Measurements from ENCODE around the gene XRCC5. TPM values are rescaled to one million over a fixed set of nuclear protein-coding genes. Genes with fewer than 3 reads are reported as not detected.

XRCC5 gene
- total and polyA plus RNA-seq, 7 experiments from 2014 or later = 168 to 347 (median 231) TPM

DNA sequence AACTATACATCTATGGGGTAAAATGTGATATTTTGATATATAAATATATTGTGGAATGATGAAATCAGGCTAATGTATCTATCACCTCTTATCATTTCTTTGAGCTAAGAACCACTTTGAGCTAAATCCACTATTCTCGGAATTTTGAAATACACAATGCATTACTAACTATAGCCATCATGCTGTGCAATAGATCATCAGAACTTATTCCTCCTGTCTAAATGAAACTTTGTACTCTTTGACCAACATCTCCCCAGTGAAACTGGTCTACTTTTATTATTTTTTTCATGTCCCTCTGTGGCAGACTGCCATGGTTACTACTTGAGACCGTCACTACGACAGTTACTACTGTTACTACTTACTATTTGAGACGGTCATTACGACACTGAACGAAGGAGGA, 39.0 kb upstream of the XRCC5 start:
- H3K27me3 ChIP-seq (ENCODE audit: control insufficient read depth in 2 of 2, insufficient read depth in 2 of 2, low read length in 2 of 2) = no peaks in the 10 kb centered on the region
- Mint-ChIP-seq H3K27ac (no peak overlapping the region), H3K36me3 (peaks cover 0 to 39% (median 11%) of the 10 kb centered on the region in 5 donors), H3K4me1 (peaks cover 18 to 56% (median 47%) of the 10 kb centered on the region in 7 donors), H3K9me3 (no peaks in the 10 kb centered on the region), H3K27me3 (no peaks in the 10 kb centered on the region), H3K4me3 (no peak overlapping the region)
- H3K27ac ChIP-seq (ENCODE audit: low read depth, low read length) = no peak overlapping the region
- DNase-seq (no peak), ATAC-seq (no peak)
- no peaks in the 10 kb centered on the region for H3K9me3 ChIP-seq (ENCODE audit: control insufficient read depth in 2 of 3, low read length in 3 of 3)
- H3K4me3 ChIP-seq (ENCODE audit: low read length) = no peak overlapping the region
- intact Hi-C loops (cut with micrococcal nuclease) = no loop called here
- peaks cover 0 to 20% (median 5%) of the 10 kb centered on the region in 3 experiments for H3K36me3 ChIP-seq (ENCODE audit: control insufficient read depth in 2 of 3, insufficient read depth in 3 of 3, low read length in 3 of 3)
- CTCF ChIA-PET = interaction anchor here (0.7 to 0.9 kb wide), 2 partner anchors 26 to 37 kb away, joined by 3 read pairs; no protein-coding TSS in a partner anchor
- H3K4me1 ChIP-seq (ENCODE audit: control insufficient read depth in 2 of 2, insufficient read depth in 2 of 2, low read length in 2 of 2) = peaks cover 4 to 16% of the 10 kb centered on the region in 2 donors
- POLR2A ChIA-PET = interaction anchor here (1.0 to 1.3 kb wide), 2 partner anchors 11 to 12 kb away, joined by 3 to 4 read pairs; partner anchors contain the start of gene TMEM169

DNA sequence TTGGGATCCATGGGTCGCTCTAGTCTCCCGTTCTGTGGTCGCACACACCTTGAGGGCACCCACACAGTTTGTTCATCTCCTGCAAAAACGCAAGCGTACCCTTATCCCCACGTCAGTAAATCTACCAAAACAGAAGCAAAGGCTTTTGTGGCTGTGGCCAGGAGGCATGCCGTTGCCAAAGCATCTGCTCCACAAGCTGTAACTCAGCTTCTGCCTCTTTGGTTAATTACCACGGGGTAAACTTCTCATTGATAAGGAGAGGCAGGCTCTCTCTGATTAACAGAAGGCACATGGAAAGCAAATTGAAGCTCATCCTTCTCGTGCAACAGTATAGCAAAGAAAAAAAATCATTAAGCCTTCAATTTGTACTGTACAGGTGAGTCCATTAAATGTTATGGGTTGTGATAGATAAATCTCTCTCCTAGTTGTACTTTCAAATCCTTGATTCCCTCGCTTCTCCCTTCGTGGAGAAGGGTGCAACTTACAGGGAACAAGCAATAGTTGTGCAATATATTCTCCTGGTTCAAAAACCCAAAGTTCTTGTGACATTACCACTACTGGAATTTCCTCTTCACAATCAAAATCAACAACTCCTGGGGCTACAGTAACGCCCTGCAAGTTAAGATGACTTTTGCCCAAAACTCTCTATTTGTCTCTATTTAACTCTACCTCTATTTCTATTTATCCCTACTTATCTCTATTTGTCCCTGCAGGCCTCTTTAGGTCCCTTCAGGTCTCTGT, 37.9 kb upstream of the XRCC5 start:
- DNase-seq (no peak), ATAC-seq (no peak)
- no peaks in the 10 kb centered on the region for H3K9me3 ChIP-seq (ENCODE audit: control insufficient read depth in 2 of 3, low read length in 3 of 3)
- Mint-ChIP-seq H3K9me3 (no peaks in the 10 kb centered on the region), H3K4me3 (no peak overlapping the region), H3K36me3 (peaks cover 0 to 37% (median 6%) of the 10 kb centered on the region in 5 donors), H3K4me1 (peaks cover 22 to 67% (median 58%) of the 10 kb centered on the region in 7 donors), H3K27me3 (no peaks in the 10 kb centered on the region), H3K27ac (peak overlapping the region in 4 of 9 donors; percentile 29 to 82 (median 40))
- H3K4me1 ChIP-seq (ENCODE audit: control insufficient read depth in 2 of 2, insufficient read depth in 2 of 2, low read length in 2 of 2) = peaks cover 4 to 22% of the 10 kb centered on the region in 2 donors
- H3K27me3 ChIP-seq (ENCODE audit: control insufficient read depth in 2 of 2, insufficient read depth in 2 of 2, low read length in 2 of 2) = no peaks in the 10 kb centered on the region
- H3K36me3 ChIP-seq (ENCODE audit: control insufficient read depth in 2 of 3, insufficient read depth in 3 of 3, low read length in 3 of 3) = peaks cover 0 to 9% (median 5%) of the 10 kb centered on the region in 3 experiments
- H3K27ac ChIP-seq (ENCODE audit: low read depth, low read length) = no peak overlapping the region
- POLR2A ChIA-PET = interaction anchor here (2.3 kb wide), 1 partner anchor 10 kb away, joined by 6 read pairs; the partner anchor contains the start of genes PECR and TMEM169
- intact Hi-C loops (cut with micrococcal nuclease) = no loop called here
- CTCF ChIA-PET = no interaction called here
- no peak overlapping the region for H3K4me3 ChIP-seq (ENCODE audit: low read length)

DNA sequence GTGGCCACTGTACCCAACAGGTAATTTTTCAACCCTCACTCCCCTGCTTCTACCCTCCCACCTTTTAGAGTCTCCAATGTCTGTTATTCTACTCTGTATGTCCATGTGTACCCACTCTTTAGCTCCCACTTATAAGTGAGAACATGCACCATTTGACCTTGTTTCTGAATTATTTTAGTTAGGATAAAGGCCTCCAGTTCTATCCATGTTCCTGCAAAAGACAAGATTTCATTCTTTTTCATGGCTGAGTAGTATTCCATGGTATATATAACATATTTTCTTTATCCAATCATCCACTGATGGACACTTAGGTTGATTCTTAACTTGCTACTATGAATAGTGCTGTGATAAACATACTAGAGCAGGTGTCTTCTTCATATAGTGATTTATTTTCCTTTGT, 36.7 kb upstream of the XRCC5 start:
- POLR2A ChIA-PET = interaction anchor here (0.6 to 2.3 kb wide), 2 partner anchors 9 to 12 kb away, joined by 3 to 6 read pairs; partner anchors contain the start of genes PECR and TMEM169
- H3K4me3 ChIP-seq (ENCODE audit: low read length) = no peak overlapping the region
- H3K27me3 ChIP-seq (ENCODE audit: control insufficient read depth in 2 of 2, insufficient read depth in 2 of 2, low read length in 2 of 2) = no peaks in the 10 kb centered on the region
- Mint-ChIP-seq H3K4me1 (peaks cover 22 to 62% (median 53%) of the 10 kb centered on the region in 7 donors), H3K27me3 (no peaks in the 10 kb centered on the region), H3K27ac (no peak overlapping the region), H3K36me3 (peaks cover 0 to 36% (median 6%) of the 10 kb centered on the region in 5 donors), H3K9me3 (no peaks in the 10 kb centered on the region), H3K4me3 (no peak overlapping the region)
- peaks cover 0 to 8% (median 5%) of the 10 kb centered on the region in 3 experiments for H3K36me3 ChIP-seq (ENCODE audit: control insufficient read depth in 2 of 3, insufficient read depth in 3 of 3, low read length in 3 of 3)
- no peak for DNase-seq
- no peak for ATAC-seq
- H3K9me3 ChIP-seq (ENCODE audit: control insufficient read depth in 2 of 3, low read length in 3 of 3) = no peaks in the 10 kb centered on the region
- intact Hi-C loops (cut with micrococcal nuclease) = no loop called here
- H3K4me1 ChIP-seq (ENCODE audit: control insufficient read depth in 2 of 2, insufficient read depth in 2 of 2, low read length in 2 of 2) = peaks cover 4 to 22% of the 10 kb centered on the region in 2 donors
- no peak overlapping the region for H3K27ac ChIP-seq (ENCODE audit: low read depth, low read length)
- CTCF ChIA-PET = no interaction called here

DNA sequence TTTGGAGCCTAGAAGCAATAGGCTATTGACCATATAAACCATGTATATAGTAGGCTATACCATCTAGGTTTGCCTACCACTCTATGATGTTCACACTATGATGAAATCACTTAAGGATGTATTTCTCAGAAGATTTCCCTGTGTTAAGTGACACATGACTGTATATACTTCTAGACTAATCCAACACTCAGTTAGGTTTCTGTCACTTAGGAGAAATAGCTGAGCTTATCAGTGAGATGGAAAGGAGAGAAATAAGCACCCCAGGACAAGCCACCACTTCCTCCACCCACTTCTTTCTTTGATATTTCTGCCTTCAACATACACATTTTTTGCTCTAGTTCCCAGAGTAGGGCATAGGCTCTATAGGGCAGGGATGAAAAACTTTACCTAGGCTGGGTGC, 35.4 kb upstream of the XRCC5 start:
- Histone ChIP-seq H3K36me3 (ENCODE audit: control insufficient read depth in 2 of 3, insufficient read depth in 3 of 3, low read length in 3 of 3) (peaks cover 0 to 8% (median 5%) of the 10 kb centered on the region in 3 experiments), H3K27ac (ENCODE audit: low read depth, low read length) (no peak overlapping the region), H3K9me3 (ENCODE audit: control insufficient read depth in 2 of 3, low read length in 3 of 3) (no peaks in the 10 kb centered on the region), H3K27me3 (ENCODE audit: control insufficient read depth in 2 of 2, insufficient read depth in 2 of 2, low read length in 2 of 2) (no peaks in the 10 kb centered on the region), H3K4me3 (ENCODE audit: low read length) (no peak overlapping the region), H3K4me1 (ENCODE audit: control insufficient read depth in 2 of 2, insufficient read depth in 2 of 2, low read length in 2 of 2) (peaks cover 4 to 27% of the 10 kb centered on the region in 2 donors)
- intact Hi-C loops (cut with micrococcal nuclease) = no loop called here
- CTCF ChIA-PET = interaction anchor here (1.0 kb wide), 1 partner anchor 9 kb away, joined by 4 read pairs; no protein-coding TSS in a partner anchor
- POLR2A ChIA-PET = interaction anchor here (1.0 to 1.3 kb wide), 3 partner anchors 10 to 35 kb away, joined by 3 read pairs; partner anchors contain the start of gene XRCC5
- no peaks in the 10 kb centered on the region for H3K27me3 Mint-ChIP-seq
- H3K4me1 Mint-ChIP-seq = peaks cover 15 to 52% (median 43%) of the 10 kb centered on the region in 7 donors
- ATAC-seq (no peak), DNase-seq (no peak)
- H3K4me3 Mint-ChIP-seq = peak overlapping the region in 1 of 10 donors; percentile 25
- H3K27ac Mint-ChIP-seq = peak overlapping the region in 6 of 9 donors; percentile 12 to 69 (median 39)
- H3K9me3 Mint-ChIP-seq = no peaks in the 10 kb centered on the region
- peaks cover 0 to 36% (median 6%) of the 10 kb centered on the region in 5 donors for H3K36me3 Mint-ChIP-seq

DNA sequence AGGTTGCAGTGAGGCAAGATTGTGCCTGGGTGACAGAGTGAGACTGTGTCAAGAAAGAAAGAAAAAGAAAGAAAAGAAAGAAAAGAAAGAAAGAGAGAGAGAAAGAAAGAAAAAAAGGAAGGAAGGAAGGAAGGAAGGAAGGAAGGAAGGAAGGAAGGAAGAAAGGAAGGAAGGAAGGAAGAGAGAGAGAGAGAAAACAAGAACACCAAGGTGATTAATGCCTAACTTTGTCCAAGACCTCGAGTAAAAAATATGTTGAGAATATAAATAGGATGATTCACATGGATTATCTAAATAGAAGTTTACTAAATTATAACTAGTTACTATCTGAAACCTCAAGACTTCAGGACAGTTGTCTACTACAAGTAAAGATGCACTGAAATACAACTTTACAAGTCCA, 34.8 kb upstream of the XRCC5 start:
- Mint-ChIP-seq H3K4me3 (peak overlapping the region in 3 of 10 donors; percentile 25 to 39 (median 33)), H3K36me3 (peaks cover 0 to 32% (median 6%) of the 10 kb centered on the region in 5 donors), H3K4me1 (peaks cover 16 to 52% (median 42%) of the 10 kb centered on the region in 7 donors), H3K9me3 (no peaks in the 10 kb centered on the region), H3K27ac (peak overlapping the region in 6 of 9 donors; percentile 38 to 72 (median 62)), H3K27me3 (no peaks in the 10 kb centered on the region)
- POLR2A ChIA-PET = interaction anchor here (1.0 to 1.3 kb wide), 2 partner anchors 9 to 30 kb away, joined by 3 read pairs; no protein-coding TSS in a partner anchor
- no peaks in the 10 kb centered on the region for H3K9me3 ChIP-seq (ENCODE audit: control insufficient read depth in 2 of 3, low read length in 3 of 3)
- peaks cover 4 to 24% of the 10 kb centered on the region in 2 donors for H3K4me1 ChIP-seq (ENCODE audit: control insufficient read depth in 2 of 2, insufficient read depth in 2 of 2, low read length in 2 of 2)
- no peak overlapping the region for H3K4me3 ChIP-seq (ENCODE audit: low read length)
- no peak for DNase-seq
- no peaks in the 10 kb centered on the region for H3K27me3 ChIP-seq (ENCODE audit: control insufficient read depth in 2 of 2, insufficient read depth in 2 of 2, low read length in 2 of 2)
- no peak overlapping the region for H3K27ac ChIP-seq (ENCODE audit: low read depth, low read length)
- no peak for ATAC-seq
- H3K36me3 ChIP-seq (ENCODE audit: control insufficient read depth in 2 of 3, insufficient read depth in 3 of 3, low read length in 3 of 3) = peaks cover 0 to 8% (median 5%) of the 10 kb centered on the region in 3 experiments
- intact Hi-C loops (cut with micrococcal nuclease) = no loop called here
- CTCF ChIA-PET = interaction anchor here (1.0 to 1.5 kb wide), 3 partner anchors 9 to 58 kb away, joined by 4 read pairs; no protein-coding TSS in a partner anchor

DNA sequence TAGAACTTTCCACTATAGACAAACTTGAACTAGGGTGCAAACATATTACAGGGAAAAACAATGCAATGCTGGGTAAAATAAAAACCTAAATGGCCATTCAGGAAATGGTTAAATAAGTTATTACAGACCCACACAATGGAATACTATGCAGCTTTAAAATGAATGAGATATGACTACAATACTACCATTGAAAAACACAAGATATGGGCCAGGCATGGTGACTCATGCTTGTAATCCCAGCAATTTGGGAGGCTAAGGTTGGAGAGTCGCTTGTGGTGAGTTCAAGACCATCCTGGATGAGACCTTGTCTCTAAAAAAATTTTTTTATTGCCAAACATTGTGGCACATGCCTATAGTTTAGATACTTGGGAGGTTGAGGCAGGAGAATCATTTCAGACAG, 34.4 kb upstream of the XRCC5 start:
- peaks cover 0 to 31% (median 6%) of the 10 kb centered on the region in 5 donors for H3K36me3 Mint-ChIP-seq
- Histone ChIP-seq H3K9me3 (ENCODE audit: control insufficient read depth in 2 of 3, low read length in 3 of 3) (no peaks in the 10 kb centered on the region), H3K4me3 (ENCODE audit: low read length) (no peak overlapping the region), H3K27me3 (ENCODE audit: control insufficient read depth in 2 of 2, insufficient read depth in 2 of 2, low read length in 2 of 2) (no peaks in the 10 kb centered on the region), H3K4me1 (ENCODE audit: control insufficient read depth in 2 of 2, insufficient read depth in 2 of 2, low read length in 2 of 2) (peaks cover 4 to 23% of the 10 kb centered on the region in 2 donors), H3K36me3 (ENCODE audit: control insufficient read depth in 2 of 3, insufficient read depth in 3 of 3, low read length in 3 of 3) (peaks cover 0 to 8% (median 5%) of the 10 kb centered on the region in 3 experiments), H3K27ac (ENCODE audit: low read depth, low read length) (no peak overlapping the region)
- peak overlapping the region in 2 of 10 donors; percentile 25 to 33 for H3K4me3 Mint-ChIP-seq
- DNase-seq (no peak), ATAC-seq (no peak)
- POLR2A ChIA-PET = interaction anchor here (0.9 to 2.3 kb wide), 5 partner anchors 9 to 35 kb away, joined by 3 to 8 read pairs (median 3); no protein-coding TSS in a partner anchor
- H3K27me3 Mint-ChIP-seq = no peaks in the 10 kb centered on the region
- peak overlapping the region in 6 of 9 donors; percentile 9 to 72 (median 26) for H3K27ac Mint-ChIP-seq
- H3K9me3 Mint-ChIP-seq = no peaks in the 10 kb centered on the region
- CTCF ChIA-PET = interaction anchor here (1.3 to 1.5 kb wide), 2 partner anchors 9 to 59 kb away, joined by 4 read pairs; no protein-coding TSS in a partner anchor
- intact Hi-C loops (cut with micrococcal nuclease) = loop anchor here in 1 of 2 donors (1.0 kb wide), 1 partner anchor 10 kb away; no protein-coding TSS in a partner anchor
- H3K4me1 Mint-ChIP-seq = peaks cover 17 to 52% (median 44%) of the 10 kb centered on the region in 7 donors
